Activated CD4-positive, CD25-positive, alpha-beta regulatory T cell (primary cell): ENCODE data around the gene KTI12.
A peak's percentile ranks its signal among the peaks of the same experiment; 100 is the strongest.
"Not testable (repeated sequence)": the region's sequence is repeated elsewhere in the genome, so short reads cannot be mapped to it uniquely, and the experiment has no call there.

Experiments used
- DNase-seq, 4 experiments: peaks; one replicate each; lab custom pipeline; 2025; lab: John Stamatoyannopoulos, UW

Gene KTI12

DNA sequence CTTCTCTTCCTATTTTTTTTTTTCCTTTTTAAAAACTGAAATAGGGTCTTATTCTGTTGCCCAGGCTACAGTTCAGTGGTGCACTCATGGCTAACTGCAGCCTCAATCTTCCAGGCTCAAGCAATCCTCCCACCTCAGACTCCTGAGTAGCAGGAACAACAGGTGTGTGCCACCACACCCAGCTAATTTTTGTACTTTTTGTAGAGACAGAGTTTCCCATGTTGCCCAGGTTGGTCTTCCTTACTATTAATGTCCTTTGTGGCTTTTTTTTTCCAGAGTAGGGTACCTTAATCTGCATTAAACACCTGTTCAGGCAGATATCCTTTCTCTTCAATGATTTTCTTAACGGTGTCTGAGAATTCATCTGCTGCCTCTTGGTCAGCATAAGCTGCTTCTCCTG is 4.3 kb upstream of the KTI12 start:
- DNase-seq = no peak

GRCh38 chr1:52037402-52037814 is 3.8 kb upstream of the KTI12 start:
- DNase-seq = no peak

GRCh38 chr1:52034050-52034384 is 407 bp upstream of the KTI12 start:
- DNase-seq = no peak

DNA sequence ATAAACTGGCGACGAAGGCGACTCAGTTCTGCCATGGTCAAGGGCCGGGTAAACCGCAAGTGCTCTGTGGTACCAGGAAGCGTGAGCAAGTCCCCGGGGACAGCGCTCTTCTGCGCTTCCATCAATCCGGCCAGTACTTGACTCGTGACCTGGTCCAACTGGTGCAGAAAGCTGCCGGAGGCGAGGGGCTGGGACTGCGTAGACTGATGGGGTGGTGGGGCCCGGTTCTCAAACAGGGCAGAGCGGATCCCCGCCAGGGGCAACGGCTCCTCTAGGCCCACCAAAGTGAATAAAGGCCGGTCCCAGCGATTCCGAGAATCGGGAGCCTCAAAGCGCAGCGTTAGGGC is 852 bp downstream of the KTI12 start:
- no peak for DNase-seq

DNA sequence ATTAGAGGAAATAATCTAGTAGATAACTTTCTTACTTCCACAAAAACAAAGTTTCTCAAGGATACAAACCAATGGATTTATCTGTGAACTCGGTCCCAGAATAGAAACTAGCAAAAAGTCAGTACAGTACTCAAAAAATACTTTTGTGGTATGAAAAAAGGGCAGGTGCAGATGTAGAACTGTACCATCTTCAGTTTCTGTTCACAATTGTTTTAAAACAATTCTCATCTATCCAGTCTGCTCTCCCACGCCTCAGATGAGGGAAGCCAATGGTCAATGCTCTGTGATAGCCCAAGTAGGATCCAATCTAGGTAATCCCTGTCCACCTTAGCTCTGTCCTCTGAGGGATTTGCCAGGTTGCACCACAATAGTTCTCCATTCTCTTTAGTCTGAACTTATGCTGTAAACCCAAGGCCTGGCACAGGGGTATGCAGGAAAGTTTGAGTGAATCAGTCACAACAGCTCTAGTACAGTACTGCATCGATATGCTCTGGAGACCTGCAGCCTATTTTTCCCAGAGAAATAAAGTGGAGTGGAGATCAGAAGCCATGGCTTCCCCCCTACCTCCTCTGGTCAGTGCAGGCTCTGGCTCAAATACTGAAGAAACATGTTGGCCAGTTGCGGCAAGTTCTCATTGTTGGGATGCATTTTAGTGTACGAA is 1.4 kb downstream of the KTI12 start:
- DNase-seq = no peak

GRCh38 chr1:52028839-52029238 is 4.8 kb downstream of the KTI12 start:
- DNase-seq = not testable (repeated sequence)

GRCh38 chr1:52028328-52028727 is 5.3 kb downstream of the KTI12 start:
- no peak for DNase-seq

- DNase-seq = no peak
Measured at GRCh38 chr1:52026278-52026677, 7.3 kb downstream of the KTI12 start.

DNA sequence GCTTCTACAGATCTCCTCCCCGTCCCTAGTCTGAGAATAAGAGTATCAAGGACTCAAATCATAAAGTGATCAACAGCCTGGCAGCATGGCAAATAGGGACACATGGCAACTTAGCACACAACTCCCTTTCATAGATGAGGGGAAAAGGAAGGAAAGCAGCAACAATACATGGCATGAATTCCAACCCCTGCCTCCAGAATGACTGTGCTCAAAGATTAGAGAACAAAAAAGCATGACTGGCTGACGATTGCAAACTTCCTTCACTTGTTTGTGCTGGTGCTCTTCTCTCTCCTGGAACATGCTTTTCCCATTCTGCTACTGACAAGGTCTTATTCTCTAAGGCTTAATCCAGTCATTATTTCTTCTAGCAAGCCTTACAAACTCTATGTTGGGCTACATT is 11.5 kb downstream of the KTI12 start:
- no peak for DNase-seq

GRCh38 chr1:52008071-52008809 is 25.4 kb downstream of the KTI12 start:
- DNase-seq = no peak

DNA sequence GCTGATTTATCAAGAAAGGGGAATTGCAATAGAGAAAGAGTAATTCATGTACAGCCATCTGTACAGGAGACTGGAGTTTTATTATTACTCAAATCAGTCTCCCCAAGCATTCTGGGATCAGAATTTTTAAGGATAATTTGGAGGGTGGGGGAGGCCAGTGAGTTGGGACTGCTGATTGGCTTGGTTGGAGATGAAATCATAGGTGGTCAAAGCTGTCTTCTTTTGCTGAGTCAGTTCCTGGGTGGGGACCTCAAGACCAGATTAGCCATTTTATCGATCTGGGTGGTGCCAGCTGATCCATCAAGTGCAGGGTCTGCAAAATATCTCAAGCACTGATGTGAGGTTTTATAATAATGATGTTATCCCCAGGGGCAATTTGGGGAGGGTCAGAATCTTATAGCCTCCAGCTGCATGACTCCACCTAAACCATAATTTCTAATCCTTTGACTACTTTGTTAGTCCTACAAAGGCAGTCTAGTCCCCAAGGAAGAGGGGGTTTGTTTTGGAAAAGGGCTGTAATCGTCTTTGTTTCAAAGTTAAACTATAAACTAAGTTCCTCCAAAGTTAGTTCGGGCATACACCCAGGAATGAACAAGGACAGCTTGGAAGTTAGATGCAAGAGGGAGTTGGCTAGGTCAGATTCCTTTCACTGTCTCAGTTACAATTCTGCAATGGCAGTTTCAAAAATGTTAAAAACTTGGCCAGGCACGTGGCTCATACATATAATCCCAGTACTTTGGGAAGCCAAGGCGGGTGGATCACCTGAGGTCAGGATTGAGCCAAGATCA is 26.2 kb downstream of the KTI12 start:
- no peak for DNase-seq

GRCh38 chr1:52006081-52006553 is 27.5 kb downstream of the KTI12 start:
- not testable (repeated sequence) for DNase-seq

- DNase-seq = not testable (repeated sequence)
Measured at GRCh38 chr1:52005548-52005947, 28.1 kb downstream of the KTI12 start.

- no peak for DNase-seq
Measured at GRCh38 chr1:52003877-52004276, 29.7 kb downstream of the KTI12 start.

GRCh38 chr1:52002038-52002917 is 31.3 kb downstream of the KTI12 start:
- DNase-seq = peak in 2 of 4 experiments; percentile 2 to 34

DNA sequence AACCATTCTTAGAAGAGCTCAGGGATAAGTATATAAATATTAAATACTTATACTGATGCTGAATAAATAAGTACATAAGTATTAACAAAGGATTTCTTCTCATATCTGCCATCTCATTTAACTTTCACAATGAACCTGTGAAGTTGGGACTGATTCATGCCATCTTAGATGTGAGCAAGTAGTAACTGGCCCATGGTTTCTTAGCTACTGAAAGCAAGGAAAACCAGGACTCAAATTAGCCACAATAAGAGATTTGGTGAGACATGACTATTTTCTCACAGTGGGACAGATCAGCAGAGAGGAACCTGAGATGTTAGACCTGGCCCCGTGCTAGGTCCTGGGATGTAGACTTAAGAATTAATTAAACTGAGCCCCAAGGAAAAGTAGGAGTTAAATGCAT is 34.9 kb downstream of the KTI12 start:
- no peak for DNase-seq

GRCh38 chr1:51997974-51998382 is 35.6 kb downstream of the KTI12 start:
- DNase-seq = no peak

DNA sequence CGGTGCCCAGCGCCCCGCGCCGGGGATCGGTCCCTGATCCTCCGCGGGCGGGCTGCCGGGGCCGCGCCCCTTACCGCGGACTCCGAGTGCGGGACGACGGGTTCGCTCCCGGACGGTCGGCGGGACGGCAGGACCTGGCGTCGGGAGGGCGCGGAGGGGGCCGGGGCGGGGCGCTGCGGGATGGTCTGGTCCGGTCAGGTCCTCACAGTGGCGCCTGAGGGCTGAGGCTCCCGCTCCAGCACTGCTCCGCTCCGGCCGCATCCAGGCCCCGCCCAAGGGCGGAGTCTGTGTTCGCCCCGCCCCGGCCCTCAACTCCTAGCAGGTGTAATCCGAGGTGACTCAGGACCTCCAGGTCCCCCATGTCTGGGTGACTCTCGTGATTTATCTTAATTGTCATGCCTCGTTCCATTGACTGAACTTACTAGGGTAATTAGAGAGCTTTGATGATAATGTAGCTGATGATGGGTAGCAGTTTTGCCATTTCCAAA is 43.1 kb downstream of the KTI12 start, which contains the start of gene RAB3B:
Gene RAB3B (minus strand): TSS at position 223 of the 488 bp plus-strand sequence. CDS start 13,583 bp downstream, outside the sequence.
- peak; percentile 17 to 65 (median 52) for DNase-seq

DNA sequence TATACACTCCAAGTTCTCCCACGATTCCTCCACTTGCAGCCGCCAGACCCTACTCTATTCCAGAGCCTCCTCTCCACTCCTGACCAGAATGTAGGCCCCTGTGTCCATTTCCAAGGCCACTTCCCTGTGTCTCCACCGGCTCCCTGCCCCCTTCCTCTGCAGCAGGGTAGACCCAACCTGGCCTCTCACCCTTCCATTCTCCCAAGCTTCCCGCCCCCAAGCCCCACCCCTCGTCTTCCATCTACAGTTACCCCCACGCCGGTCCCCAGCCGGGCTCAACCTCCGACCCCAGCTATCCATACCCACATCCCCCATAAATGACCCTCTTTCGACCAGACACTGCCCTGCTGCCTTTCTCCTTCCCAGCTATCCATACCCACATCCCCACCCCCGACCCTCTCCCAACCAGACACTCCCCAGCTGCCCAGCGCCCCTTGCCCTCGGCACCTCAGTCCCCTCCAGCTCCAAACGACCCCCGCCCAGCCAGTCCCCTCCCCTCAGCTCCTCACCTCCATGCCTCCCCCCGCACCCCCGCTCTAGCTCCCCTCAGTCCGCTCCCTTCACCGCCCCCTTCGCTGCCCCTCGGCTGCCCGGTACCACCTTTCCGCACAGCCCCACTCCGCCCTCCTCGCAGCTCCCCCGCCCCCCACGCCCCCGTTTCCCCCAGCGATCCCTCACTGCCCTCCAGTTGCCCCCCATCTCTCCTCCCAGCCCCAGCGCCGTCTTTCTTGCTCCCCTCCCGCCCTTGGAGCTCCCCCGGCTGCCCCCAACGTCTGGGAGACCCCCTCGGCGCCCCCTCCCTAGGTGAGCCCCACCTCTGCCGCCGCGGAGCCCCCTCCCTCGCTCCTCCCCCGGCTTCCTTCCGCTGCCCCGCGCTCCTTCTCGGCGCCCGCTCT is 43.8 kb downstream of the KTI12 start:
- DNase-seq = no peak

DNA sequence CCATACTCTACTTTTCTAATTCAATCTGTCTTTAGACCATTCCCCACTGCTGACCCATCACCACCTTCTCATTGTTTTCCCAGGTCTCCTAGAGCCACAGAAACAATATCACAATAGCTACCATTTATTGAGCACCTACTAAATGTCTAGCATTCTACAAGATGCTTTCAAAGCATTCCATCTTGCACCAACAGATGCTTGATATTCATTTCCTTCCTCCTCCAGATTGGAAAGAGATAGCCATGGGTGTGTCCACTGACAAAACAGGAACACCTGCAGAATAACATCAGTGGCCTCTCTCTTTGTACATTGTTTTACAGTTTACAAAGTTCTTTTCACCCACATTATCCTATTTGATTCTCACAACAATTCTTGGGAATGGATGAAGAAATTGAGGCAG is 45.4 kb downstream of the KTI12 start:
- DNase-seq = no peak

DNA sequence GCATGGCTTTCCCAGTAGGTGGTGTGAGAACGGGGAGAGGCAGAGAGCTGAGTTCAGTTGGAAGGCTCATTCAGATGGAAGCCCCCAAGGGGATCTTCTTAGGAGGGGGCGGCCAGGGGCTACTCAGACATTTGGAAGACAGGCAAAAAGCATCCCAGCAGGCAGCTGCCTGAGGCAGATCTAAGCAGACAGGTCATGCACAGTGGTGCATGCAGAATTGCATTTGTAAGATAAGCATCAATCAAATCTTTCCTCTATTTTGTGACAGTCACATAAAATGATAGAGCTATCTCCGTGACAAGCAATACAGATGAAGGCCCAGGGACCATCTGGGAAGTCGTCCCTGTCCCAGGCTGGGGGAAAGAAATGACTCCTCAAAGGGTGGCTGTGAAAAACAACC is 46.9 kb downstream of the KTI12 start:
- DNase-seq = no peak
